Effector memory CD4-positive, alpha-beta T cell (primary cell): ENCODE results near the gene RNASE12.

Experiments
- DNase-seq, 3 donors: peaks; one replicate each; pipeline ENCODE4 v3.0.0-alpha.2; 2020
- H3K27ac ChIP-seq: 2 replicates; pipeline ENCODE4 v1.7.0; 2013; ENCODE audit warnings: mild to moderate bottlenecking, low read length, moderate library complexity; ENCODE audit not compliant: insufficient read depth, poor library complexity, severe bottlenecking
- H3K27me3 ChIP-seq: replicated peaks from 2 replicates; pipeline ENCODE4 v1.7.0; 2013; ENCODE audit warnings: mild to moderate bottlenecking, low read length; ENCODE audit not compliant: insufficient read depth, control insufficient read depth, poor library complexity, severe bottlenecking
- H3K36me3 ChIP-seq: 2 replicates; pipeline ENCODE4 v1.7.0; 2013; ENCODE audit warnings: mild to moderate bottlenecking, low read length, moderate library complexity; ENCODE audit not compliant: control insufficient read depth, insufficient read depth
- H3K4me1 ChIP-seq: 2 replicates; pipeline ENCODE4 v1.7.0; 2013; ENCODE audit warnings: low read length, mild to moderate bottlenecking; ENCODE audit not compliant: control insufficient read depth, insufficient read depth, poor library complexity, severe bottlenecking
- H3K4me3 ChIP-seq: 2 replicates; pipeline ENCODE4 v1.7.0; 2013; ENCODE audit warnings: low read length, low read depth, mild to moderate bottlenecking; ENCODE audit not compliant: insufficient read depth, poor library complexity, severe bottlenecking
- H3K9me3 ChIP-seq: 2 replicates; pipeline ENCODE4 v1.7.0; 2013; ENCODE audit warnings: mild to moderate bottlenecking, low read length, moderate library complexity; ENCODE audit not compliant: control insufficient read depth

RNASE12 gene

DNA sequence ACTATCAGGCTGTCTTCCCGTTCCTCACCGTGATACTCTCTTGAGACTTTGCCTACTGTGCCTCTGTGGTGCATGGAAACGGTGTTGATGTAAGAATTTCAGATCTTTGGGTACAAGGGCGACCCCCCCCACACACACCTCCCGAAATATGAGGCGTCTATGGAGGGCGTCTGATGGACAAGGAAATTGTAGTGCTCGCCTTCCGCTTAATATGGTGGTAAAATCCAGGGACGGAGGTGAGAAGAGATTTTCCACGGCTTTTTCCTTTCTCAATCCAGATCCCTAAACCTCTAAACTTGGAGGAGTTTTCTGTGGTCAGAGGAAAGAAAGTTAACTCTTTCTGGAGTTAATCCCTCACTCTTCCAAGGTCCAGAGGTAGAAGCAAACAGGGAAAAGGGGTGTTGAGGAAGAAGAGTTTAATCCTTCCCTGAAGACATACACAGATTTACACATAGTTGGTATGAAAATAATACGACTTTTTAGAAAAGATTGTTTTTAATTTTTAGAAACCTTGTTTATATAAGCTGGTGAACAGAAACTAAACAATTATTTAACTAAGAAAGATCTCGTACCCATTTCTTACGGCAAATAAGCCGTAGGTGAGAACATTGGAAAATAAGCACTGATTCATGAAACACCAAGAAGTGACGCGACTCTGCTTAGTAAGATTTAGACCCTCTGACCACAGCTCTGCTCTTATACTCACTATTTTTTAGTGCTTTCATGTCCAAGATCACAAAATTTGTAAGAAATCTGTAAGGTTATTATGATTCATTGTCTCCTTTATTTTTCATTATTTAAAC, 23.1 kb upstream of the RNASE12 start:
- DNase-seq, result no peak
- H3K4me3 ChIP-seq, result peak overlapping the region; percentile 49

DNA sequence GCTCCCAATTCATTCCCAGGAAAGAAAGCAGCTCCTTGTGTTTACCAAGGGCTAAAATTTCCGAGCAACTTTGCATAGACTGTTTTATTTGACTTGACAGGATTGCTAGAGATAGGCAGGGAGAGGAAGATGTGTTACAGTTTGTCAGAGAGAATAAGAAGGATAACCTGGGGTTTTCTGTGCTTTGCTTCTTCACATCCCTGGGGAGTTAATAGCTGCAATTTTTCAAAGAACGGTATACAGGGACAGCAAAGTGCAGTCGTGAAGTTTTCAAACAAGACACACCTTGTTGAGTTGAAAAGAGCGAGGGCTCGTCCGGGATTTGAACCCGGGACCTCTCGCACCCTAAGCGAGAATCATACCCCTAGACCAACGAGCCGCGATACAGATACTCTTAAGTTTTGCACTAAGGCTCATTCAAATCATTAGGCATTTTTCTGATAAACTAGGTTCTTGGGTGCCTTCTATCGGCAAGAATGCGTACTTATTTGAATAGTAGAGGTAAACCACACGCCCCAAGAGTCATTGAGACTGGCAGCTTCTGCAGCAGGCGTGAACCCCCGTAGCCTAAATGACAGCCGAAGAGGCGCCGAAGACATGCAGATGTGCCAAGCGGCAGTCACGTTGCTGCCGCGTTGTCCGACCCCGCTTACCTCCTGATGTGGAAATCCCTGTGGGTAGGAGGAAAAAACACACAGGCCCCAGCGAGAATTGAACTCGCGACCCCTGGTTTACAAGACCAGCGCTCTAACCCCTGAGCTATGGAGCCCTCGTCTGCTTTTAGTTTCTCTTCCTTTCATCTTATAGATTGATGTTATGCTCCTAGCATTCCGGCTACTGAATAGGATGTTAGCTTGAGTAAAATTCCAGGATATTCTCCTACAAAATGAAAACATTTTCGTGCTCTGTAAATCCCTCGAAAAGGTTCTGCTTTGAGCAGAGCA, 22.2 kb upstream of the RNASE12 start:
- Histone ChIP-seq H3K36me3 (no peaks in the 10 kb centered on the region), H3K27ac (peak overlapping the region; percentile 24), H3K9me3 (no peaks in the 10 kb centered on the region), H3K27me3 (no peaks in the 10 kb centered on the region), H3K4me1 (peaks cover 10% of the 10 kb centered on the region), H3K4me3 (peak overlapping the region; percentile 49)
- peak; percentile 71 to 75 (median 73) for DNase-seq

More for the DNA sequence above, 23.1 kb upstream of the RNASE12 start:
- Histone ChIP-seq H3K36me3 (no peaks in the 10 kb centered on the region), H3K9me3 (no peaks in the 10 kb centered on the region), H3K27ac (peak overlapping the region; percentile 24), H3K4me1 (peaks cover 10% of the 10 kb centered on the region), H3K27me3 (no peaks in the 10 kb centered on the region)

DNA sequence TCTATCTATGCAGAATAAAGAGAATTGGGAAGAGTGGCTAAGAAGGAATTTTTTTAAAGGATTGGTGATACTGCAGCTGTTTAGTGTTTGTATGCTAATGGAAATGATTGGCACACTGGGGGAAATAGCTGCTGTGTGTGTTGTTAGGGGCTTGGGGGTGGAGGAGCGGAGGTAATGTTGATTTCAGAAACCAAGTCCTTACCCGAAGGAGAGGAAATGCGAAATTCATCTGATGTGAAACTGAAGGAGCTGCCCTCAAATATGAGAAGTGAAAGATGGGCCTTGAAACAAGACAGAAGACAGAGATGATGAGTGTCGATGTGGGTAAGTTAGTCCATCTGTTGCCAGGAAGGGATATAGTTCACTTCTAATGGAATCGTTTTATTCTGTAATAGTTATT, 21.2 kb upstream of the RNASE12 start:
- no peaks in the 10 kb centered on the region for H3K9me3 ChIP-seq
- no peak overlapping the region for H3K27ac ChIP-seq
- no peaks in the 10 kb centered on the region for H3K27me3 ChIP-seq
- H3K4me1 ChIP-seq, result peaks cover 10% of the 10 kb centered on the region
- no peaks in the 10 kb centered on the region for H3K36me3 ChIP-seq
- no peak for DNase-seq
- no peak overlapping the region for H3K4me3 ChIP-seq

DNA sequence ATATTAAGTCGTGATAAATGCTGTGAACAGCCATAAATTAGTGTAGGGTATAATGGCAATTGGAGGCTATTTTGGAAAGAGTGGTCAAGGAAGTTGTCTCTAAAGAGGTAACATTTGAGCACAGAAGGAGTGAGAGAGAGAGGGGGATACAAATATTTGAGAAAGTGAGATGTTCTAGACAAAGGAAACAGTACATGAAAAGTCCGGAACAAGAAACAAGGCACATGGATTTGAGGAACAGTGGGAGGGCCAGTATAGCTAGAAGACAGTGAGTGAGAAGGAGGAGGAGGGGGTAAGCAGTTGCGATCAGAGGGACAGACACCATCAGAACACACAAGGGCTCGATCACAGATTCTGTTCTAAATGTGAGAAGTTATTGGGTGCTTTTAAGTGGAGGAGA, 20.1 kb upstream of the RNASE12 start:
- no peak overlapping the region for H3K4me3 ChIP-seq
- DNase-seq, result no peak
- peaks cover 10% of the 10 kb centered on the region for H3K4me1 ChIP-seq
- H3K9me3 ChIP-seq, result no peaks in the 10 kb centered on the region
- no peaks in the 10 kb centered on the region for H3K36me3 ChIP-seq
- no peaks in the 10 kb centered on the region for H3K27me3 ChIP-seq
- no peak overlapping the region for H3K27ac ChIP-seq

DNA sequence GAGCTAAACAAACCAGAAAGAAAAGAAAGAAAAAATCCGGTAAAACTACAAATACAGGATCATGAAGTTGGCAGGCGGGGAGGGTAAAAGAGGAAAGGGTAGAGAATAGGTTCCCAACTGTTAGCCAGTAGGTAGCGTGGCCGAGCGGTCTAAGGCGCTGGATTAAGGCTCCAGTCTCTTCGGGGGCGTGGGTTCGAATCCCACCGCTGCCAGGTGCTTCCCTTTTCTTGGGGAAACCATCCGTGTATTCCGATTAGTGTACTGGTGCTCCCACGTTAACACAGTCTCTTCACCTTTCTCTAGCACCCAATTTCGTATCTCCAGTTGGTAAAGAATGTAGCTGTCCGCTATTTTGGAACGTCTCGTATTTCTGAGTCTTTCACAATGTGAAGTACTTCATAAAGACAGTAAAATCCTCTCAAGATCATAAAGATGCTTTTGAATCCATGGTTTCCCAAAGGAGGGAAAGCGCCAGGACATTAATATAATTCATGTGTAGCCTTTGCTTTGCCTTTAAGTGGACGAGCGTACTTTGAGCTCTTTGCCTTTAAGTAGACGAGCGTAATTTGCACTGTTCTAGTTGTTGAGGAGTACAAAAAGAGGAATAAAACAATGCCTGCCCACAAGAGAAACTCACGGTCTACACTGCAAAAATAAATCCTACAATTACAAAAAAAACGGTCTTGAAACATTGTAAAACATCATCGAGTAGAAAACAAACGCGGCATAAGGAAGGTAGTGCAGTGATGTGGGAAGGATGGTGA, 19.0 kb upstream of the RNASE12 start:
- peak overlapping the region; percentile 85 for H3K4me3 ChIP-seq
- peak; percentile 56 to 65 (median 63) for DNase-seq
- no peaks in the 10 kb centered on the region for H3K36me3 ChIP-seq
- H3K27me3 ChIP-seq, result no peaks in the 10 kb centered on the region
- H3K9me3 ChIP-seq, result no peaks in the 10 kb centered on the region
- no peak overlapping the region for H3K27ac ChIP-seq
- peaks cover 10% of the 10 kb centered on the region for H3K4me1 ChIP-seq

- Histone ChIP-seq H3K4me3 (peak overlapping the region; percentile 85), H3K27ac (no peak overlapping the region), H3K27me3 (no peaks in the 10 kb centered on the region)
Measured at GRCh38 chr14:20609215-20610001, 18.2 kb upstream of the RNASE12 start.

DNA sequence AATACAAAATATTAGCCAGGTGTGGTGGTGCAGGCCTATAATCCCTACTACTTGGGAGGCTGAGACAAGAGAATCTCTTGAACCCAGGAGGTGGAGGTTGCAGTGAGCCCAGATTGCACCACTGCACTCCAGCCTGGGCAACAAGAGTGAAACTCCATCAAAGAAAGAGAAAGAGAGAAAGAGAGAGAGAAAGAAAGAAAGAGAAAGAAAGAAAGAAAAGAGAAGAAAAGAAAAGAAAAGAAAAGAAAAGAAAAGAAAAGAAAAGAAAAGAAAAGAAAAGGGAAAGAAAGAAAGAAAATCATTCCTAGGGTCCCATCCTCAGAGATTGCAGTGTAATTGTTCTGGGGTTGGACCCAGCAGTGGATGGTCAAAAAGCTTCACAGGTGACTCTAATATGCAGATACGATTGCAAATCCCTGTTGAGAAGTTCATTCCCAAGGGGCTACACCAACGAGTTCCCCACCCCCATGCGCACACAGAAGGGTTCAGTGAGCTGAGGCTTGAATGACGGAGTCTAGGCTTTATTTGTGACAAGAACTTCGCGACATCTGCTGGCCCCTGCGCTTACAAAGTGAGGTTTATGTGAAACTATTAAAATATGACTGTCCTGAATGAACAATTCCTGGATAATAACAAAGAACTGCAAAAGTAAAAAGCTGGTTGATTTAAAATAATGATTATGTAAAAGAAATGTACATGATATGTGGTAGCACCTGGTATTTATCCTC, 17.4 kb upstream of the RNASE12 start:
- H3K4me1 ChIP-seq, result peaks cover 3% of the 10 kb centered on the region
- no peak overlapping the region for H3K27ac ChIP-seq
- no peak overlapping the region for H3K4me3 ChIP-seq
- H3K27me3 ChIP-seq, result no peaks in the 10 kb centered on the region
- H3K9me3 ChIP-seq, result no peaks in the 10 kb centered on the region
- H3K36me3 ChIP-seq, result no peaks in the 10 kb centered on the region
- DNase-seq, result no peak

More at GRCh38 chr14:20609215-20610001, 18.2 kb upstream of the RNASE12 start:
- Histone ChIP-seq H3K9me3 (no peaks in the 10 kb centered on the region), H3K4me1 (peaks cover 10% of the 10 kb centered on the region), H3K36me3 (no peaks in the 10 kb centered on the region)
- peak; percentile 49 to 55 (median 50) for DNase-seq

- no peaks in the 10 kb centered on the region for H3K27me3 ChIP-seq
- peaks cover 3% of the 10 kb centered on the region for H3K4me1 ChIP-seq
- DNase-seq, result no peak
- no peak overlapping the region for H3K4me3 ChIP-seq
- no peaks in the 10 kb centered on the region for H3K9me3 ChIP-seq
- no peaks in the 10 kb centered on the region for H3K36me3 ChIP-seq
- no peak overlapping the region for H3K27ac ChIP-seq
Measured at GRCh38 chr14:20607617-20608016, 16.4 kb upstream of the RNASE12 start.

DNA sequence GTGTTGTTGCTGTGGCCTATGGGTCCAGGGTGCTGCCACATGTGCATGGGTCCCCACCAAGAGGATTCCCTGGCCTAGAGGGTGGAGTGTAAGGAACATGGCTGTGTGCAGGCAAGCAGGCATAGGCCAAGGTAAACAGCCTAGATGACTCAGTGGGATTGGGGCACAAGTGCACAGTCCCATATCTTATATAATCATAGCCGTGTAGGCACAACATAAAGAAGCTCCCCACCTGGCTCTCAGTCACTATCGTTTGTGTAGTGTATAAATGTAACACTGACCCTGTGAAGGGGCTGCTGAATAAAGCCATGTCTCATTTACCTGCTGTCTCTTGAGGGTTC, 15.7 kb upstream of the RNASE12 start:
- DNase-seq, result no peak
- Histone ChIP-seq H3K27ac (no peak overlapping the region), H3K36me3 (no peaks in the 10 kb centered on the region), H3K4me1 (peaks cover 3% of the 10 kb centered on the region), H3K9me3 (no peaks in the 10 kb centered on the region), H3K27me3 (no peaks in the 10 kb centered on the region), H3K4me3 (no peak overlapping the region)
